ENCODE results near the gene KIAA1614. TPM values are rescaled to one million over a fixed set of nuclear protein-coding genes. Genes with fewer than 3 reads are reported as not detected.

KIAA1614 gene
- total RNA-seq, 1 donor: 6.9 TPM

GRCh38 chr1:180915426-180915965 is 2.8 kb downstream of the KIAA1614 start:
- DNase-seq (ENCODE audit: low read depth): no peak
- H3K4me3 ChIP-seq (ENCODE audit: low read depth, low read length): no peak overlapping the region
- no peak for TF ChIP-seq CTCF (IDR thresholded peaks at IDR 0.05; ENCODE audit: insufficient read depth, low read depth, low read length)

GRCh38 chr1:180916012-180916770 is 3.5 kb downstream of the KIAA1614 start:
- no peak for DNase-seq (ENCODE audit: low read depth)
- TF ChIP-seq CTCF (IDR thresholded peaks at IDR 0.05; ENCODE audit: insufficient read depth, low read depth, low read length): no peak
- H3K4me3 ChIP-seq (ENCODE audit: low read depth, low read length): no peak overlapping the region

DNA sequence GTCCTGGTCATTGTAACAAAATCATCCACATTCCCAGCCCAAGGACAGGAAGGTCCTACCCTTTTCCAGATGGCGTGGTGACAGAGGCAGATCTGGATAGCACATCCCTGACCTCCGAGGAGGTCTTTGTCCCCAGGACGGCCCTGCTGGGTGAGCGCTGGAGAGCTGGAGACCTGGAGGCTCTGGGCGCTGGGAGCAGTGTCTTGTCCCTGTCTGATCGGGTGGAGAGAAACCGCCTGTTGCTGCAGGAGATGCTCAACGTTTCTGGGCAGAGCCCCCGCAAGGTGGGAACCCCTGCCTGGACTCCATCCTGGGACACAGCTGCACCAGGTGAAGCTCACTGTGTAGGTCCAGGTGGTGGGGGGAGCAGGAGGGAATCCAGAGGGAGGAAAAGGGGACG is 4.1 kb downstream of the KIAA1614 start:
- H3K4me3 ChIP-seq (ENCODE audit: low read depth, low read length): no peak overlapping the region
- TF ChIP-seq CTCF (IDR thresholded peaks at IDR 0.05; ENCODE audit: insufficient read depth, low read depth, low read length): no peak
- DNase-seq (ENCODE audit: low read depth): no peak

GRCh38 chr1:180917306-180918065 is 4.8 kb downstream of the KIAA1614 start:
- no peak overlapping the region for H3K4me3 ChIP-seq (ENCODE audit: low read depth, low read length)
- peak; percentile 6 for TF ChIP-seq CTCF (IDR thresholded peaks at IDR 0.05; ENCODE audit: insufficient read depth, low read depth, low read length)
- DNase-seq (ENCODE audit: low read depth): no peak

- no peak for DNase-seq (ENCODE audit: low read depth)
- TF ChIP-seq CTCF (IDR thresholded peaks at IDR 0.05; ENCODE audit: insufficient read depth, low read depth, low read length): no peak
- no peak overlapping the region for H3K4me3 ChIP-seq (ENCODE audit: low read depth, low read length)
Measured at GRCh38 chr1:180918519-180918918, 5.8 kb downstream of the KIAA1614 start.

- TF ChIP-seq CTCF (IDR thresholded peaks at IDR 0.05; ENCODE audit: insufficient read depth, low read depth, low read length): no peak
- no peak overlapping the region for H3K4me3 ChIP-seq (ENCODE audit: low read depth, low read length)
- DNase-seq (ENCODE audit: low read depth): no peak
Measured at GRCh38 chr1:180919183-180919700, 6.5 kb downstream of the KIAA1614 start.
